NCI-H2029 treated with DMSO at 0.1 percent for 48 hours (cell line): ENCODE results near the gene EVA1B.

ENCODE experiments used
- DNase-seq: peaks from one replicate; lab custom pipeline; 2025; lab: John Stamatoyannopoulos, UW

The EVA1B gene

GRCh38 chr1:36309397-36309796, 14.0 kb downstream of the EVA1B start:
- no peak for DNase-seq

- DNase-seq, result no peak
These were observed 15.7 kb downstream of the EVA1B start for GRCh38 chr1:36307601-36308330.

DNA sequence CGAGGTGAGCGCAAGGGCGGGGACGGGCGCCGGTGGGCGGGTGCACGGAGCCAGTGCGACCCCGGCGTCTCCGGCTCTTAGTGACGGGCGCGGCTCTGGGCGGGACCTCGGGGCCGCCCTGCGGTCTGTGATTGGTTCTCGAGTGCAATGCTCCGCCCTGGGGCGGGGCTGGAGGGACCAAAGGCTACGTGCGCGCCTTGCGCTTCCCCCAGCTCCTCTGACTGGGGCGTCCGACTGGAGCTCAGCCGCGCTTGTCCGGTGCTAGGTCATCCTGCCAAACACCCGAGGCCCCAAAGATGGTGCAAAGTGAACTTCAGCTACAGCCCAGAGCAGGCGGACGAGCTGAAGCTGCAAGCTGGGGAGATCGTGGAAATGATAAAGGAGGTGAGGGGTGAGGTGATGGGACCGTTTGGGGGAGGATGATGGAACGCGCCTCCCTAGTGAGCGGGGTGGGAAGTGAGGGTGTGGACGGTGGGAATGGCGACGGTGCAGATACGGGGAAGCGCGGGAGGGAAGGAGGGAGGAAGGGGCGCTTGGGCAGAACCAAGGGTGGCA, 16.5 kb downstream of the EVA1B start:
- DNase-seq, result peak; percentile 45

DNA sequence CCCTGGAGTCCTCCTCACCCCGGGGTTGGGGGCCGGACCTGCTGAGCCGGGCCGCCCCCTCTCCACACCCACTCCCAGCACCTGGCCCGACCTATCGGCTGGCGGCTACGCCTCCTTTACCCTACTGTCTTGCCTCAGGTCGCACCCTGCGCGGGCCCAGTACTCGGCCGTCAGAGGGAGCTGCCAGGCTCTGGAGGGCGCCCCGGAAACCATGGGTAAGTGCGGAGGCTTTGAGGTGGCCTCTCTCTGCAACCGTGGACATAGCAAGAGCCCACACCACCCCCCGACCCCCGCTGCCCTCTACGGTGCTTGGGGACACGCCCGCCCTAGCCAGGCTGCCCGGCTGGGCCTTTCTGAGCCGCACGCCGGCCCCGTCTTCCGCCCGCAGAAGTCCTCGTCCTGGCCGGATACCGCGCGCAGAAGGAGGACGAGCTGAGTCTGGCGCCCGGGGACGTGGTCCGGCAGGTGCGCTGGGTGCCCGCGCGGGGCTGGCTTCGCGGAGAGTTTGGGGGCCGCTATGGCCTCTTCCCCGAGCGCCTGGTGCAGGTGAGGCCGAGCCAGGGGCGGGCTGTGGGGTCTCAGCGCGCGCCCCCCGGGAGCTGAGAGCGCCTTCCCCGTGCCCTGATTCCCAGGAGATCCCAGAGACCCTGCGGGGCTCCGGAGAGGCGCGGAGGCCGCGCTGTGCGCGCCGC, 17.1 kb downstream of the EVA1B start, which contains the start of gene SH3D21:
Gene SH3D21 (plus strand): TSS at position 159 of the 692 bp plus-strand sequence. CDS start 53 bp downstream, at position 212.
- peak; percentile 15 for DNase-seq

DNA sequence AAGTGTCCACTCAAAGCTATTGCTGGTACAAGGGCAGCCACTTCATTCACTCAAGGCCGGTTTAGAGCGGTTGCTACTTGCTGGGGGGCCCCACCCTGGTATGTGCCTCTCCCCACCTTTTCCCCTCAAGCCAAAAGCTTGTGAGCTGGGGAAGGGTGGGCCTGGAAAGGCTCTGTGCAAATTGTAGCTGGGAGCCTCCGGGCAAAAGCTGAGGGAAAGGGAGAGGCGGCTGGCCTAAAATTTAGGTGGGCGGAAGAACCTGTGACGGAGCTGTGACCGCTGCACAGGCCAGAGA, 17.6 kb downstream of the EVA1B start:
- DNase-seq, result no peak

DNA sequence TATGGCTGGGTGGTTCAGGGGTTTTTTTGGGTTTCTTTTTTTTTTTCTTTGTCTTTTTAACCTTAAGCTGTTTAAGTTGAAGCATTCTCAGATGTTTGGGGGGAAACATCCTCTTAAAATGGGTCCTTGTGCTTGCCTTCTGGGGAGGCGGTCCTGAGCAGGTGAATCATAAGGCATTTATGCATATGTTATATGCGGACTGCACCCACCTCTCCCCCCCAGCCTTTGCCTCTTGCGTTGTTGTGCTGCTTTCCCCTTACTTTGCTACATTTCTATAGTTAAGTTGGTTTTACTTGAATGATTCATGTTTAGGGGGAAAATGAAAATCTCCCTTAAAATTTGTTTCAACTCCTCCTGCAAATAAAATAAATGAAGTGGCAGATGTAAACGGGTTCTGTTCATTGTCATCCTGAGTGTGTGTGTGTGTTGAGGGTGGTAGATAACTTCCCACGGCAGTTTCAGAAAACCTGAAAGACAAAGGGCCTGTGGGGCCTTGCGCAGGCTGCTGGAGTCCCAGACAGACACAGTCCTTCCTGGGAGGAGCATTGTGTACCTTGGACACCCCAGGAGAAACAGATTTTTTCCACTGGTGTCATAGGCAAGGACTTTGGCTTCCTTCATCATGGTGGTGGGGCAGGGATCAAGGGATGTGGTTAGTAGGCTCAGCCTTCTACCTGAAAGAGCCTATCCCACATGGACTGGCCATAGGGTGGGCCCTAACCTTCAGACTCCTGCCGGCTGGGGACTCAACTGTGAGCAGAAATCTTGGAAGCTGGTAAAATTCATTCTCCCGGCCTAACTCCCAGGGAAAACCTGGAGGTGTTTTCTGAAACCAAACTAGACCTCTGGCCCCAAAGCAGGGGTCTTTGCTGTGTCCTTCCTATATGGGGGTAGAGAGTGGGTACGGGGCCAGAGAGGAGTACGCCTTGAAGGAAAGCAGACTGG, 18.2 kb downstream of the EVA1B start:
- no peak for DNase-seq

- no peak for DNase-seq
These were observed 18.9 kb downstream of the EVA1B start for GRCh38 chr1:36304521-36304920.

DNA sequence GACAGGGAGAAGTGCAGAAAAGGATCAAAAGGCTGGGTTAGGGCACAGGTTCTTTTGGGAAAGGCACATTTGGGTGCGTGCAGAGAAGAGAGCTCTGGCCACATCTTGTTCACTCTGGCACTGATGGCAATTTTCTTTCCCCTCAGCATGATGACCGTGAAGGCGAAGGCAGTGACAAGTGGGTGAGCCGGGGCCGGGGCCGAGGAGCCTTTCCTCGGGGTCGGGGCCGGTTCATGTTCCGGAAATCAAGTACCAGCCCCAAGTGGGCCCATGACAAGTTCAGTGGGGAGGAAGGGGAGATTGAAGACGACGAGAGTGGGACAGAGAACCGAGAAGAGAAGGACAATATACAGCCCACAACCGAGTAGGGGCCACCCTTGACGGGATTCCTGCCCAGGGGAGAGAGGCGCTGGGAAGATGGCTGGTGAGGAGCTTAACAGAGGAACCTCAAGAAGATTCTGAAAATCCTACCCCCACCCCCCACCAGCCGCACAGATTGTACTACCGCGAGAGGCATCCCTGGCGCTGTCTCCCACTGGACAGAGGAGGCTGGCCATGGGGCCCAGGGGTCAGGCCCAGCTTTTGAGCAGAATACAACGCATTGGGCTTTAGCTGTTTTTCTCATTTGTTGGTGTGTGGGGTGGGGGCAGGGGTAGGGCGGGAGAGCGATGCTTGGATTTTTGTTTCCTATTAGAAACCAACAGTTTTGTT, 19.6 kb downstream of the EVA1B start:
- no peak for DNase-seq

DNA sequence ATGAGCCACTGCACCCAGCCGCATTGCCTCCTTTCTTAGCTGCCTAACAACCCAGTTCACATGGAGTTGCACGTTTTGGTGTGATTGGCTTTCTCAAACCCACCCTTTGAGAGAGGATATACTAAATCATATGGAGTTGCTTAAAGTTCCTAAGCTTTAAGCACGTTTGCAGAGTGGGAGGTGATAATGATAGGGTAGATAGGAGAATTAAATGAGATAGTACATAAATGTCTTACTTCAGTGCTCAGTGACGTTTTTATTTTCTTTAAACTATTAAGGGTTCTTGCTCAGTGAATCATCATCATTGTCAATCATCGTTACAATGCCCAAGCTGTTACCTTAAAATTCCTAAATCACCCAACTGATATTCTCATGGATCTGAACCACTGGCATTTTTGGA, 20.2 kb downstream of the EVA1B start:
- no peak for DNase-seq

GRCh38 chr1:36301220-36301619, 22.2 kb downstream of the EVA1B start:
- no peak for DNase-seq

GRCh38 chr1:36300526-36300925, 22.9 kb downstream of the EVA1B start:
- DNase-seq, result no peak

DNA sequence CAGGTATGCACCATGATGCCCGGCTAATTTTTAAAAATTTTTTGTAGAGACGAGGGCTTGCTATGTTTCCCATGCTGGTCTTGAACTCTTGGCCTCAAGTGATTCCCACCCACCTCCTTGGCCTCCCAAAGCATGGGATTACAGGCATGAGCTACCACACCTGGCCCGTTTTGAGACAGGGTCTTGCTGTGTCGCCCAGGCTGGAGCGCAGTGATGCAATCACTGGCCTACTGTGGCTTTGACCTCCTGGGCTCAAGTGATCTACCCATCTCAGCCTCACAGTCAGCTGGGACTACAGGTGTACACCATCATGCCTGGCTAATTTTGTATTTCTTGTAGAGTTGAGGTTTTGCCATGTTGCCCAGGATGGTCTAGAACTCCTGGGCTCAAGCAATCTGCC, 24.8 kb downstream of the EVA1B start:
- no peak for DNase-seq

- DNase-seq, result no peak
These were observed 26.4 kb downstream of the EVA1B start for GRCh38 chr1:36297062-36297461.

GRCh38 chr1:36295390-36295789, 28.1 kb downstream of the EVA1B start:
- no peak for DNase-seq

GRCh38 chr1:36287595-36287994, 35.9 kb downstream of the EVA1B start:
- no peak for DNase-seq

DNA sequence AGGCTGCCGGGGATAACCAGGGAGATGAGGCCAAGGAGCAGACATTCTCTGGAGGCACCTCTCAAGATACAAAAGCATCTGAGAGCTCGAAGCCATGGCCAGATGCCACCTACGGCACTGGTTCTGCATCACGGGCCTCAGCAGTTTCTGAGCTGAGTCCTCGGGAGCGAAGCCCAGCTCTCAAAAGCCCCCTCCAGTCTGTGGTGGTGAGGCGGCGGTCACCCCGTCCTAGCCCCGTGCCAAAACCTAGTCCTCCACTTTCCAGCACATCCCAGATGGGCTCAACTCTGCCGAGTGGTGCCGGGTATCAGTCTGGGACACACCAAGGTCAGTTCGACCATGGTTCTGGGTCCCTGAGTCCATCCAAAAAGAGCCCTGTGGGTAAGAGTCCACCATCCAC, 36.6 kb downstream of the EVA1B start:
- DNase-seq, result no peak

GRCh38 chr1:36285443-36286101, 37.9 kb downstream of the EVA1B start:
- DNase-seq, result peak; percentile 57

DNA sequence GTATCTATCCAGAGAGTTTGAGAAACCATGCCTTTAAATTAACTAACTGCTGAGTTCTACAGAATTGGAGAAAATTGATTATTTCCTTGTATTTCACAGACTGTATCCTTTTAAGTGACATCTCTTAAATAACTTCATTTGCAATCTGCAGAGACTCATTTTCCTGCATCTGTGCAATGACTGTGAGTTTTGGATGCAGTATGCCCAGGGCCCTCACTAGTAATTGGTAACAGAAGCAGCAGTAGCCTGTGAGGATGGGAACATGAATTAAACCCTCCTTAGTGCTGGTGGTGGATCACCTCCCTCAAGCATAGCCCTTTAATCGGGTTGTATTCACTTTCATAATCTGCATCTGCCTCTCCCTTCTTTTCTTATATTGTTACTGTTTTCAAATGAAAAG, 38.9 kb downstream of the EVA1B start:
- no peak for DNase-seq

GRCh38 chr1:36284061-36284460, 39.4 kb downstream of the EVA1B start:
- DNase-seq, result no peak

DNA sequence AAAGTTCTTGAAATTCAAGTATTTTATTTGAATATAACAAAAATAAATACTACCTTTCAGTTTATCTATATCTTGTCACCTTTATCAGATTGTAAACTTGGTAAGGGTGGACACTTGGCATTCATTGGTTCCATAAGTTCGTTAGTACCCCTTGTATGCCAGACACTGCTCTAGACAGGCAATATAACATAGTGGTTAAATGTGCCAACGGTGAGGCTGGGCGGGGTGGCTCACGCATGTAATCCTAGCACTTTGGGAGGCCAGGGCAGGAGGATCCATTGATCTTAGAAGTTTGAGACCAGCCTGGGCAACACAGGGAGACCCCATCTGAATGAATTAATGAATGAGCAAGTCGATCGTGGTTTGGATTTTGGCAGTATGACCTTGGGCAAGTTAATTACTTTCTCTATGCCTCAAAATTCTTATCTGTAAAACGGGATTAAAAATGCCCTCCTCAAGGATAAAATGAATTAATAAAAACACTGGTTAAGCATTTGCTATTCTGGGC, 43.6 kb downstream of the EVA1B start:
- no peak for DNase-seq
